Measurements from ENCODE around the gene ZNF740.

- TF ChIP-seq CTCF (IDR thresholded peaks at IDR 0.05): no peak
- no peak for TF ChIP-seq POLR2A (IDR thresholded peaks at IDR 0.05)
Measured at GRCh38 chr12:53222170-53222721, 41.7 kb downstream of the ZNF740 start.

Data from esophagus squamous epithelium (tissue), 4 donors.